Smooth muscle cell of the brain vasculature (primary cell): ENCODE results near the gene PPP1R17.

Experiments used
- DNase-seq: peaks from one replicate; pipeline ENCODE4 v3.0.0-alpha.2; 2012; ENCODE audit warnings: low read depth, low spot score

The PPP1R17 gene

GRCh38 chr7:31699050-31699449 lies 12.0 kb downstream of the PPP1R17 start:
- no peak for DNase-seq

- DNase-seq = no peak
Observed at GRCh38 chr7:31702354-31702753, 15.3 kb downstream of the PPP1R17 start.

GRCh38 chr7:31705377-31705776 lies 18.4 kb downstream of the PPP1R17 start:
- no peak for DNase-seq

- no peak for DNase-seq
Observed at GRCh38 chr7:31707089-31707488, 20.1 kb downstream of the PPP1R17 start.

GRCh38 chr7:31710171-31710570 lies 23.2 kb downstream of the PPP1R17 start:
- DNase-seq = no peak

- no peak for DNase-seq
Observed at GRCh38 chr7:31716355-31716754, 29.3 kb downstream of the PPP1R17 start.

GRCh38 chr7:31720366-31720765 lies 33.4 kb downstream of the PPP1R17 start:
- DNase-seq = no peak

- no peak for DNase-seq
Observed at GRCh38 chr7:31724696-31725095, 37.7 kb downstream of the PPP1R17 start.

- no peak for DNase-seq
Observed at GRCh38 chr7:31729195-31729804, 42.3 kb downstream of the PPP1R17 start.

- DNase-seq = no peak
Observed at GRCh38 chr7:31734456-31734855, 47.4 kb downstream of the PPP1R17 start.

GRCh38 chr7:31735991-31736982 lies 49.3 kb downstream of the PPP1R17 start:
- DNase-seq = peak; percentile 13

- no peak for DNase-seq
Observed at GRCh38 chr7:31741852-31742251, 54.8 kb downstream of the PPP1R17 start.

GRCh38 chr7:31744294-31744874 lies 57.4 kb downstream of the PPP1R17 start:
- peak; percentile 23 for DNase-seq

- DNase-seq = no peak
Observed at GRCh38 chr7:31747553-31747952, 60.5 kb downstream of the PPP1R17 start.

- DNase-seq = no peak
Observed at GRCh38 chr7:31748084-31748483, 61.1 kb downstream of the PPP1R17 start.

GRCh38 chr7:31751726-31752125 lies 64.7 kb downstream of the PPP1R17 start:
- DNase-seq = no peak
